C4-2B (cell line): ENCODE results near the gene CTNNBIP1.

Experiments used
- H3K27ac ChIP-seq: fragments of 450-650 bp; 2 replicates; pipeline ENCODE4 v1.5.1; 2017
- ZFX ChIP-seq: fragments of 450-650 bp; IDR thresholded peaks from 2 replicates; pipeline ENCODE4 v1.6.1; 2017
- TF ChIP-seq, protein P1 (sequence below): fragments of 450-650 bp; conservative IDR thresholded peaks from 2 replicates; pipeline ENCODE4 v1.5.1; 2017; ENCODE audit warnings: mild to moderate bottlenecking

Gene CTNNBIP1

GRCh38 chr1:9801909-9802308, 108.2 kb downstream of the CTNNBIP1 start:
- TF ChIP-seq, protein P1, sequence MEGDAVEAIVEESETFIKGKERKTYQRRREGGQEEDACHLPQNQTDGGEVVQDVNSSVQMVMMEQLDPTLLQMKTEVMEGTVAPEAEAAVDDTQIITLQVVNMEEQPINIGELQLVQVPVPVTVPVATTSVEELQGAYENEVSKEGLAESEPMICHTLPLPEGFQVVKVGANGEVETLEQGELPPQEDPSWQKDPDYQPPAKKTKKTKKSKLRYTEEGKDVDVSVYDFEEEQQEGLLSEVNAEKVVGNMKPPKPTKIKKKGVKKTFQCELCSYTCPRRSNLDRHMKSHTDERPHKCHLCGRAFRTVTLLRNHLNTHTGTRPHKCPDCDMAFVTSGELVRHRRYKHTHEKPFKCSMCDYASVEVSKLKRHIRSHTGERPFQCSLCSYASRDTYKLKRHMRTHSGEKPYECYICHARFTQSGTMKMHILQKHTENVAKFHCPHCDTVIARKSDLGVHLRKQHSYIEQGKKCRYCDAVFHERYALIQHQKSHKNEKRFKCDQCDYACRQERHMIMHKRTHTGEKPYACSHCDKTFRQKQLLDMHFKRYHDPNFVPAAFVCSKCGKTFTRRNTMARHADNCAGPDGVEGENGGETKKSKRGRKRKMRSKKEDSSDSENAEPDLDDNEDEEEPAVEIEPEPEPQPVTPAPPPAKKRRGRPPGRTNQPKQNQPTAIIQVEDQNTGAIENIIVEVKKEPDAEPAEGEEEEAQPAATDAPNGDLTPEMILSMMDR: no peak
- TF ChIP-seq ZFX: no peak

More at GRCh38 chr1:9801909-9802308, 108.2 kb downstream of the CTNNBIP1 start:
- H3K27ac ChIP-seq: no peak overlapping the region
